HG02938 (cell line): ENCODE data around the gene IRF9.
A peak's percentile ranks its signal among the peaks of the same experiment; 100 is the strongest.
"Not testable (repeated sequence)": the region's sequence is repeated elsewhere in the genome, so short reads cannot be mapped to it uniquely, and the experiment has no call there.

ENCODE experiments used
- ATAC-seq: cut with Tn5 transposase; IDR thresholded peaks from one replicate; pipeline ENCODE4 v1.9.1; 2021; ENCODE audit warnings: mild to moderate bottlenecking, moderate library complexity; ENCODE audit not compliant: unreplicated experiment

The IRF9 gene

GRCh38 chr14:24190416-24190815 lies 29.4 kb downstream of the IRF9 start:
- ATAC-seq, result no peak

GRCh38 chr14:24192933-24193332 lies 31.9 kb downstream of the IRF9 start:
- no peak for ATAC-seq

GRCh38 chr14:24194186-24194872 lies 33.3 kb downstream of the IRF9 start:
- ATAC-seq, result no peak

- ATAC-seq, result no peak
Measured at GRCh38 chr14:24194873-24195185, 33.8 kb downstream of the IRF9 start.

GRCh38 chr14:24195186-24196070 lies 34.4 kb downstream of the IRF9 start, which contains the start of gene TM9SF1:
Gene TM9SF1 (minus strand): TSS chr14:24195441. CDS start chr14:24195019, 422 bp downstream.
- ATAC-seq, result peak; percentile 79

GRCh38 chr14:24196071-24197055 lies 35.3 kb downstream of the IRF9 start:
- peak; percentile 29 for ATAC-seq

GRCh38 chr14:24197056-24197450 lies 36.0 kb downstream of the IRF9 start:
- no peak for ATAC-seq

- ATAC-seq, result no peak
Measured at GRCh38 chr14:24198814-24199524, 37.9 kb downstream of the IRF9 start.

GRCh38 chr14:24202538-24202937 lies 41.5 kb downstream of the IRF9 start:
- ATAC-seq, result not testable (repeated sequence)

GRCh38 chr14:24203249-24203886 lies 42.3 kb downstream of the IRF9 start:
- not testable (repeated sequence) for ATAC-seq

GRCh38 chr14:24204163-24205146 lies 43.4 kb downstream of the IRF9 start:
- ATAC-seq, result no peak

- ATAC-seq, result no peak
Measured at GRCh38 chr14:24206260-24207103, 45.4 kb downstream of the IRF9 start.

- no peak for ATAC-seq
Measured at GRCh38 chr14:24207104-24207551, 46.1 kb downstream of the IRF9 start.

GRCh38 chr14:24207625-24208024 lies 46.6 kb downstream of the IRF9 start:
- ATAC-seq, result no peak

GRCh38 chr14:24211311-24211710 lies 50.2 kb downstream of the IRF9 start:
- ATAC-seq, result no peak

GRCh38 chr14:24212924-24213865 lies 52.1 kb downstream of the IRF9 start, which contains the start of gene CHMP4A:
Gene CHMP4A (minus strand): TSS chr14:24213488. CDS start chr14:24213439, 49 bp downstream.
- peak; percentile 79 for ATAC-seq
